GM12872 (cell line): Measurements from ENCODE around the gene IPO7.

ENCODE experiments used
- TF ChIP-seq, protein P1 (sequence below): IDR thresholded peaks from 3 replicates; pipeline ENCODE4 v1.5.1; 2011; ENCODE audit warnings: low read depth, mild to moderate bottlenecking, low read length, moderate library complexity; ENCODE audit not compliant: insufficient read depth

Gene IPO7

DNA sequence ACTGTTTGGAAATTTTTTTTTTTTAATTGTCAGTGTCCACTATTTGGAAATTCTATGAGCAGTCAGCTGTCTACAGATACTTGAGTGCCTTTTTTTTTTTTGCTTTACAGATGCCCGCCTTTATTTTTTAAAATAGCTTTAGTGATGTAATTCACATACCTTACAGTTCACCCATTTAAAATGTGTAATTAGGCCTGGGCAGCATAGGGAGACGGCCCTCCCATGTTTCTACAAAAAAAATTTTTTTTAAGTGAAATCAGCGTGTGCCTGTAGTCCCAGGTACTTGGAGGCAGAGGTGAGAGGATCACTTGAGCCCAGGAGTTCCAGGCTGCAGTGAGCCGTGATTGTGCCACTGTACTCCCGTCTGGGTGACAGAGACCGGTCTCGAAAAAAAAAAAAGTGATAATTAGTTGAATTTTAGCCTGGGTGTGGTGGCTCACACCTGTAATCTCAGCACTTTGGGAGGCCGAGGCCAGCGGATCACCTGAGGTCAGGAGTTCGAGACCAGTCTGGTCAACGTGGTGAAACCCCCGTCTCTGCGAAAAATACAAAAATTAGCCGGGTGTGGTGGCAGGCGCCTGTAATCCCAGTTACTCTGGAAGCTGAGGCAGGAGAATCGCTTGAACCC is 77.8 kb downstream of the IPO7 start:
- TF ChIP-seq, protein P1, sequence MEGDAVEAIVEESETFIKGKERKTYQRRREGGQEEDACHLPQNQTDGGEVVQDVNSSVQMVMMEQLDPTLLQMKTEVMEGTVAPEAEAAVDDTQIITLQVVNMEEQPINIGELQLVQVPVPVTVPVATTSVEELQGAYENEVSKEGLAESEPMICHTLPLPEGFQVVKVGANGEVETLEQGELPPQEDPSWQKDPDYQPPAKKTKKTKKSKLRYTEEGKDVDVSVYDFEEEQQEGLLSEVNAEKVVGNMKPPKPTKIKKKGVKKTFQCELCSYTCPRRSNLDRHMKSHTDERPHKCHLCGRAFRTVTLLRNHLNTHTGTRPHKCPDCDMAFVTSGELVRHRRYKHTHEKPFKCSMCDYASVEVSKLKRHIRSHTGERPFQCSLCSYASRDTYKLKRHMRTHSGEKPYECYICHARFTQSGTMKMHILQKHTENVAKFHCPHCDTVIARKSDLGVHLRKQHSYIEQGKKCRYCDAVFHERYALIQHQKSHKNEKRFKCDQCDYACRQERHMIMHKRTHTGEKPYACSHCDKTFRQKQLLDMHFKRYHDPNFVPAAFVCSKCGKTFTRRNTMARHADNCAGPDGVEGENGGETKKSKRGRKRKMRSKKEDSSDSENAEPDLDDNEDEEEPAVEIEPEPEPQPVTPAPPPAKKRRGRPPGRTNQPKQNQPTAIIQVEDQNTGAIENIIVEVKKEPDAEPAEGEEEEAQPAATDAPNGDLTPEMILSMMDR = no peak

DNA sequence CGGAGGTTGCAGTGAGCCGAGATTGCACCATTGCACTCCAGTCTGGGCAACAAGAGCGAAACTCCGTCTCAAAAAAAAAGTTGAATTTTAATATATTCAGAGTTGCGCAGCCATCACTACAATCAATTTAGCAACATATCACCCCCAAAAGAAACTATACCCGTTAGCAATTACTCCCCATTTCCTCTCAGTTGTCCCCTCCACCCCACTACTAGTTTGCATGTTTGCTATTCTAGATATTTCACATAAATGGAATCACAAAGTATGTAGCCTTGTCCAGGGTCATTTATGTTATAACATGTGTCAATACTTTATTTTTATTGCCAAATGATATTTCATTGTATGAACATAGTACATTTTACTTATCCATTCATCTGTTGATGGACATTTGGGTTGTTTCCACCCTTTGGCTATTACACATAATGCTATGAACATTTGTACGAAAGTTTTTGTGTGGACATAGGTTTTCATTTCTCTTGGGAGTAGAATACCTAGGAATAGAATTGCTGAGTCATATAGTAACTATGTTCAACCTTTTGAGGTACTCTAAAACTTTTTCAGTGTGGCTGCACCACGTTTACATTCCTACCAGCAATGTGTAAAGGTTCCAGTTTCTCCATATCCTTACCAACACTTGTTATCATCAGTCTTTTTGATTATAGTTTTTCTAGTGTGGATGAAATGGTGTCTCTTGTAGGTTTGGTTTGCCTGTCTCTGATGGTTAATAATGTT is 78.5 kb downstream of the IPO7 start:
- TF ChIP-seq, protein P1 = no peak

GRCh38 chr11:9470765-9471164 is 86.3 kb downstream of the IPO7 start:
- TF ChIP-seq, protein P1 = no peak

DNA sequence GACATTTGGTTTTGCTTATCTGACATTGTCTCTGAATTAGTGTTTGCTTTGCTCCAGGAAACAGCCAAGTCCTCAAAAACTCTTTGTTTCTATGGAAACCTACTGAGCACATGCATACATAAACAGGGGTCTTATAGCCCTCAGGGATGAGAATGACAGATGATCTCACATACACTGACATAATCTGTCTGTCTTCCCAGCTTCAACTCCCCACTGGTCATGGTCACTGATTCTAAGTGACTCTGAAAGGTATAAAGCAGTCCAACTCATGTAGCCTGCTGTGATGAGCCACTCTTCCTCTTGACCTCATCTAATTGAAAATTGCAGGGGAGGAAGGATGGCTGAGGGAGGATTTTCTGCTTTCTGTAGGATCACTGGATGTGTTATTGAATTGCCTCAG is 89.0 kb downstream of the IPO7 start:
- TF ChIP-seq, protein P1 = no peak

- TF ChIP-seq, protein P1 = no peak
Measured at GRCh38 chr11:9479899-9480298, 95.4 kb downstream of the IPO7 start.

DNA sequence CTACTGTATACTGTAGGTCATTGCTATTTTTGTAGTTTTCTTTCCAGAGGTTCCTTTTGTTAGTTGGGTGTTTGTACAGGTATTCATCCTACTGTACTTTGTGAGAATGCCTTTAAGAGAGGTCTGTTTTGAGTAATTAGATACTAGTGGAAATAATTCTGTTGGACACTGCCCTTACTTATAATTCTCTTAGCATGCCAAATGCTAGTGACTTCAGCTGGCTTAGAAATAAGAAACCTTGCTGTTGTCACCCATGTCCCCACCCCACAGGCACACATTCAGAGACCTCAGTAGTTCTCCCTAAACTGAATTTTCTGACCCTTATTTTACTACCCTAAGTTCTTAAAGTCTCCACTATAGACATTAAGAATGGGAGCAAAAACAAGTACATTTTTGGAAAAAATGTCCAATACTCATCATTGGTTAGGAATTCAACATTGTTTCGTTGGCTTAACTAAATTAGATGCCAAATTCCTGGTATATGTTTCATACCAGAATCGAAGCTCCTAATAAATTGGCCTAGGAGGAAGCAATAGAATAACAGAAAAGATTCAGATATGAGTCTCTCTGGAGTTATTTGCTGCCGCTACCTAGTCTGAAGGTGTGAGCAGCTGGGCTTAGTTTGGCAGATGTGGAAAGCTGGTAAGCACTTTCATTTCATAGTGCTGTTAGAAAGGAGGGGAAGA is 104.8 kb downstream of the IPO7 start:
- TF ChIP-seq, protein P1 = no peak

- TF ChIP-seq, protein P1 = no peak
Measured at GRCh38 chr11:9490376-9490775, 105.9 kb downstream of the IPO7 start.
